ENCODE data around the gene TMEM52. TPM values are rescaled to one million over a fixed set of nuclear protein-coding genes. Genes with fewer than 3 reads are reported as not detected.

The TMEM52 gene
- total and polyA plus RNA-seq, 2 of the 13 experiments (the other 11 are each of a cell fraction or from before 2014, with no cell fraction given): 13.2 to 18.7 TPM

DNA sequence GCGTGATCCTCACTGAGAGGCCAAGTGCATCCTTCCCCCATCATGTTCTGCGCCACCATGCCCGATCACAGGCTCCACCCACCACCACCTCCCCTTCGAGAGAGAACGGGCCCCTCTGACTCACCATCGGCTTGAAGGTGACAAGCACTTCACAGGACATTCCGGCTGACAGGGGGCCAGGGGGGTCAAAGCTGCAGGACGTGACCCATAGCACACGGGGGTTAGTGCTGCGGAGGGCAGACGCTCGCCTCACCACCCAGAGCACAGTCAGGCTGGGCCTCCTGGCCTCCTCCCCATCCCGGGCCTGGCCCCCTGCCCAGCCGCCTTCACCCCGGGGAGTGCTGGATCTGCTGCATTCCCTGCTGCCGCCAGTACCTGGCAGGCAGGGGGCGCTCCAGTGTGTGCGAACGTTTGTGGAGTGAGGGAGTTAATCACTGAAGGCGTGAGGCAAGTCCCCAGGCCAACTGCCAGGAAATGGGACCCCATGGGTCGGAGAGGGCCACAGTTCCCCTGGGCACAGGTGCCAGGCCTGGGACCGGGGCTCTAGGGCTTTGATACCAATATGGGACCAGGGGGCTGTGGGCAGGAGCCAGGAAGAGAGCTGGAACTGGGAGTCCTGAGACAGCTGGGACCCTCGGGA, 40.9 kb upstream of the TMEM52 start (continued):
- TF ChIP-seq, protein P1, sequence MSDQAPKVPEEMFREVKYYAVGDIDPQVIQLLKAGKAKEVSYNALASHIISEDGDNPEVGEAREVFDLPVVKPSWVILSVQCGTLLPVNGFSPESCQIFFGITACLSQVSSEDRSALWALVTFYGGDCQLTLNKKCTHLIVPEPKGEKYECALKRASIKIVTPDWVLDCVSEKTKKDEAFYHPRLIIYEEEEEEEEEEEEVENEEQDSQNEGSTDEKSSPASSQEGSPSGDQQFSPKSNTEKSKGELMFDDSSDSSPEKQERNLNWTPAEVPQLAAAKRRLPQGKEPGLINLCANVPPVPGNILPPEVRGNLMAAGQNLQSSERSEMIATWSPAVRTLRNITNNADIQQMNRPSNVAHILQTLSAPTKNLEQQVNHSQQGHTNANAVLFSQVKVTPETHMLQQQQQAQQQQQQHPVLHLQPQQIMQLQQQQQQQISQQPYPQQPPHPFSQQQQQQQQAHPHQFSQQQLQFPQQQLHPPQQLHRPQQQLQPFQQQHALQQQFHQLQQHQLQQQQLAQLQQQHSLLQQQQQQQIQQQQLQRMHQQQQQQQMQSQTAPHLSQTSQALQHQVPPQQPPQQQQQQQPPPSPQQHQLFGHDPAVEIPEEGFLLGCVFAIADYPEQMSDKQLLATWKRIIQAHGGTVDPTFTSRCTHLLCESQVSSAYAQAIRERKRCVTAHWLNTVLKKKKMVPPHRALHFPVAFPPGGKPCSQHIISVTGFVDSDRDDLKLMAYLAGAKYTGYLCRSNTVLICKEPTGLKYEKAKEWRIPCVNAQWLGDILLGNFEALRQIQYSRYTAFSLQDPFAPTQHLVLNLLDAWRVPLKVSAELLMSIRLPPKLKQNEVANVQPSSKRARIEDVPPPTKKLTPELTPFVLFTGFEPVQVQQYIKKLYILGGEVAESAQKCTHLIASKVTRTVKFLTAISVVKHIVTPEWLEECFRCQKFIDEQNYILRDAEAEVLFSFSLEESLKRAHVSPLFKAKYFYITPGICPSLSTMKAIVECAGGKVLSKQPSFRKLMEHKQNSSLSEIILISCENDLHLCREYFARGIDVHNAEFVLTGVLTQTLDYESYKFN (CRISPR knock-in tag; conservative IDR thresholded peaks at IDR 0.05): peak; percentile 89
- TF ChIP-seq KLF9 (CRISPR knock-in tag; IDR thresholded peaks at IDR 0.05; ENCODE audit: low read depth): no peak
- peak; percentile 25; the same call in 1 of the 2 replicates for TF ChIP-seq ZNF768 (CRISPR knock-in tag; IDR thresholded peaks at IDR 0.05)
- TF ChIP-seq, protein P2, sequence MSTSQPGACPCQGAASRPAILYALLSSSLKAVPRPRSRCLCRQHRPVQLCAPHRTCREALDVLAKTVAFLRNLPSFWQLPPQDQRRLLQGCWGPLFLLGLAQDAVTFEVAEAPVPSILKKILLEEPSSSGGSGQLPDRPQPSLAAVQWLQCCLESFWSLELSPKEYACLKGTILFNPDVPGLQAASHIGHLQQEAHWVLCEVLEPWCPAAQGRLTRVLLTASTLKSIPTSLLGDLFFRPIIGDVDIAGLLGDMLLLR (CRISPR knock-in tag; IDR thresholded peaks at IDR 0.05): no peak
- TF ChIP-seq SIN3A (IDR thresholded peaks at IDR 0.05; ENCODE audit: borderline replicate concordance, low read depth, low read length): 0 out of 2 replicates have a peak, but pooled peaks have one; percentile 44
- TF ChIP-seq ZSCAN29 (CRISPR knock-in tag; conservative IDR thresholded peaks at IDR 0.05): peak; percentile 74; the same call in 1 of the 2 replicates
- no peak for TF ChIP-seq ATAD3A (CRISPR knock-in tag; IDR thresholded peaks at IDR 0.05)
- peak; percentile 65 for TF ChIP-seq SRSF1 (optimal IDR thresholded peaks at IDR 0.05; ENCODE audit: low read depth, low read length)
- 0 out of 2 replicates have a peak, but pooled peaks have one; percentile 65 for TF ChIP-seq SSRP1 (CRISPR knock-in tag; IDR thresholded peaks at IDR 0.05)
- peak; percentile 95 for TF ChIP-seq PHF21A (CRISPR knock-in tag; IDR thresholded peaks at IDR 0.05)
- no peak for TF ChIP-seq ATF1 (CRISPR knock-in tag; IDR thresholded peaks at IDR 0.05)
- TF ChIP-seq MTA3 (CRISPR knock-in tag; IDR thresholded peaks at IDR 0.05): no peak
- peak; percentile 74 for TF ChIP-seq SPEN (CRISPR knock-in tag; IDR thresholded peaks at IDR 0.05; ENCODE audit: low read depth)
- TF ChIP-seq, protein P3, sequence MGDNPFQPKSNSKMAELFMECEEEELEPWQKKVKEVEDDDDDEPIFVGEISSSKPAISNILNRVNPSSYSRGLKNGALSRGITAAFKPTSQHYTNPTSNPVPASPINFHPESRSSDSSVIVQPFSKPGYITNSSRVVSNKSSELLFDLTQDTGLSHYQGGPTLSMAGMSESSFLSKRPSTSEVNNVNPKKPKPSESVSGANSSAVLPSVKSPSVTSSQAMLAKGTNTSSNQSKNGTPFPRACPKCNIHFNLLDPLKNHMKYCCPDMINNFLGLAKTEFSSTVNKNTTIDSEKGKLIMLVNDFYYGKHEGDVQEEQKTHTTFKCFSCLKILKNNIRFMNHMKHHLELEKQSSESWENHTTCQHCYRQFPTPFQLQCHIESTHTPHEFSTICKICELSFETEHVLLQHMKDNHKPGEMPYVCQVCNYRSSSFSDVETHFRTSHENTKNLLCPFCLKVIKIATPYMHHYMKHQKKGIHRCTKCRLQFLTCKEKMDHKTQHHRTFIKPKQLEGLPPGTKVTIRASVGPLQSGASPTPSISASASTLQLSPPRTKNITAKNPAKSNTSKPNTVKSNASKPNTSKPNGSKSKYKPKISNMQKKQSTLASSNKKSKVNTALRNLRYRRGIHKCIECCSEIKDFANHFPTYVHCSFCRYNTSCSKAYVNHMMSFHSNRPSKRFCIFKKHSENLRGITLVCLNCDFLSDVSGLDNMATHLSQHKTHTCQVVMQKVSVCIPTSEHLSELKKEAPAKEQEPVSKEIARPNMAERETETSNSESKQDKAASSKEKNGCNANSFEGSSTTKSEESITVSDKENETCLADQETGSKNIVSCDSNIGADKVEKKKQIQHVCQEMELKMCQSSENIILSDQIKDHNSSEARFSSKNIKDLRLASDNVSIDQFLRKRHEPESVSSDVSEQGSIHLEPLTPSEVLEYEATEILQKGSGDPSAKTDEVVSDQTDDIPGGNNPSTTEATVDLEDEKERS (CRISPR knock-in tag; IDR thresholded peaks at IDR 0.05): 0 out of 2 replicates have a peak, but pooled peaks have one; percentile 43
- TF ChIP-seq SMARCC2 (IDR thresholded peaks at IDR 0.05): no peak
- TF ChIP-seq, protein P4, sequence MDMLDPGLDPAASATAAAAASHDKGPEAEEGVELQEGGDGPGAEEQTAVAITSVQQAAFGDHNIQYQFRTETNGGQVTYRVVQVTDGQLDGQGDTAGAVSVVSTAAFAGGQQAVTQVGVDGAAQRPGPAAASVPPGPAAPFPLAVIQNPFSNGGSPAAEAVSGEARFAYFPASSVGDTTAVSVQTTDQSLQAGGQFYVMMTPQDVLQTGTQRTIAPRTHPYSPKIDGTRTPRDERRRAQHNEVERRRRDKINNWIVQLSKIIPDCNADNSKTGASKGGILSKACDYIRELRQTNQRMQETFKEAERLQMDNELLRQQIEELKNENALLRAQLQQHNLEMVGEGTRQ (IDR thresholded peaks at IDR 0.05; ENCODE audit: low read depth, low read length): no peak
- TF ChIP-seq, protein P4 (CRISPR knock-in tag; IDR thresholded peaks at IDR 0.05; ENCODE audit: borderline replicate concordance): no peak
- TF ChIP-seq GATAD2A (CRISPR knock-in tag; IDR thresholded peaks at IDR 0.05): peak; percentile 70
- TF ChIP-seq, protein P5, sequence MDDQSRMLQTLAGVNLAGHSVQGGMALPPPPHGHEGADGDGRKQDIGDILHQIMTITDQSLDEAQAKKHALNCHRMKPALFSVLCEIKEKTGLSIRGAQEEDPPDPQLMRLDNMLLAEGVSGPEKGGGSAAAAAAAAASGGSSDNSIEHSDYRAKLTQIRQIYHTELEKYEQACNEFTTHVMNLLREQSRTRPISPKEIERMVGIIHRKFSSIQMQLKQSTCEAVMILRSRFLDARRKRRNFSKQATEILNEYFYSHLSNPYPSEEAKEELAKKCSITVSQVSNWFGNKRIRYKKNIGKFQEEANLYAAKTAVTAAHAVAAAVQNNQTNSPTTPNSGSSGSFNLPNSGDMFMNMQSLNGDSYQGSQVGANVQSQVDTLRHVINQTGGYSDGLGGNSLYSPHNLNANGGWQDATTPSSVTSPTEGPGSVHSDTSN (CRISPR knock-in tag; IDR thresholded peaks at IDR 0.05; ENCODE audit: borderline replicate concordance): no peak
- TF ChIP-seq CCAR2 (optimal IDR thresholded peaks at IDR 0.05; ENCODE audit: low read depth, low read length): no peak
